HepG2 (cell line): ENCODE results near the gene TP53TG5.

Experiments used
- ATF2 ChIP-seq: sonication (generic); formaldehyde crosslinking; IDR thresholded peaks from 2 replicates; pipeline ENCODE4 v1.4.0; 2020; ENCODE audit warnings: missing genetic modification reagents
- ATF6 ChIP-seq: sonication (generic); formaldehyde crosslinking; conservative IDR thresholded peaks from 2 replicates; pipeline ENCODE4 v1.4.0; 2020; ENCODE audit warnings: missing genetic modification reagents
- CC2D1A ChIP-seq: sonication (generic); formaldehyde crosslinking; IDR thresholded peaks from 2 replicates; pipeline ENCODE4 v1.8.1; 2023; ENCODE audit warnings: mild to moderate bottlenecking, missing genetic modification reagents
- CREB1 ChIP-seq, 2 experiments: fragments of 450-650 bp in 1 of 2; IDR thresholded peaks; 2 replicates each; pipeline ENCODE4 v1.6.1; 2016 to 2017; ENCODE audit warnings: control low read depth in 1 of 2, mild to moderate bottlenecking in 1 of 2, missing compliant biosample characterization in 1 of 2, missing genetic modification characterization in 1 of 2
- CTCF ChIP-seq: sonication (generic); formaldehyde crosslinking; IDR thresholded peaks from 2 replicates; pipeline ENCODE4 v1.5.0; 2020; ENCODE audit warnings: mild to moderate bottlenecking, missing genetic modification reagents, moderate library complexity
- GLI4 ChIP-seq: sonication (generic); formaldehyde crosslinking; IDR thresholded peaks from 2 replicates; pipeline ENCODE4 v1.5.1; 2020; ENCODE audit warnings: missing genetic modification reagents, mild to moderate bottlenecking, moderate library complexity, borderline replicate concordance
- SMC3 ChIP-seq: IDR thresholded peaks from 2 replicates; pipeline ENCODE4 v1.6.1; 2011; ENCODE audit warnings: low read length, improper control_type of control experiment
- ZBTB20 ChIP-seq: sonication (generic); formaldehyde crosslinking; IDR thresholded peaks from 2 replicates; pipeline ENCODE4 v1.8.1; 2023; ENCODE audit warnings: missing genetic modification reagents, low read depth, mild to moderate bottlenecking, borderline replicate concordance
- ZFP41 ChIP-seq: sonication (generic); formaldehyde crosslinking; IDR thresholded peaks from 2 replicates; pipeline ENCODE4 v1.4.0; 2020; ENCODE audit warnings: mild to moderate bottlenecking, missing genetic modification reagents, borderline replicate concordance
- ZNF782 ChIP-seq: sonication (generic); formaldehyde crosslinking; IDR thresholded peaks from 2 replicates; pipeline ENCODE4 v1.4.0; 2020; ENCODE audit warnings: missing genetic modification reagents, mild to moderate bottlenecking, borderline replicate concordance

GRCh38 chr20:45406260-45407066, 28.3 kb upstream of the TP53TG5 start:
- TF ChIP-seq CC2D1A (CRISPR knock-in tag) (no peak), CREB1 (IDR thresholded peaks at IDR 0.05) (no peak), CREB1 (CRISPR knock-in tag; IDR thresholded peaks at IDR 0.05) (no peak), CTCF (CRISPR knock-in tag) (peak; percentile 43), ZNF782 (CRISPR knock-in tag) (no peak; the same call in 1 of the 2 replicates), ATF2 (CRISPR knock-in tag) (0 out of 2 replicates have a peak, but pooled peaks have one; percentile 16), ZFP41 (CRISPR knock-in tag) (no peak), GLI4 (CRISPR knock-in tag) (peak; percentile 22; the same call in 1 of the 2 replicates), ATF6 (CRISPR knock-in tag) (no peak), ZBTB20 (CRISPR knock-in tag) (no peak; the same call in 1 of the 2 replicates), SMC3 (no peak)
